ENCODE results near the gene NOG. TPM values are rescaled to one million over a fixed set of nuclear protein-coding genes. Genes with fewer than 3 reads are reported as not detected.

The NOG gene
- total RNA-seq (2021) (0.15 TPM in 1 of 2 replicates, not detected in the other), Bru-seq, nascent RNA (percentile 19 among the genes with signal in this experiment), BruChase-seq, experiment 1, labeled RNA remaining after a 2-hour chase (percentile 19 among the genes with signal in this experiment), BruChase-seq, experiment 2, labeled RNA remaining after a 6-hour chase (percentile 19 among the genes with signal in this experiment)
- long read RNA-seq, partial matches to known transcripts: 0 of 1 reads
- long read RNA-seq, other reads (novel, unspliced or antisense): 0 of 1 reads

GRCh38 chr17:56593646-56594319 lies at the start of gene NOG:
Gene NOG, plus strand, starts transcription at chr17:56593699. Its CDS starts 525 bp downstream, at chr17:56594224.
- BruUV-seq (replicated peaks): no TSS peak
- Histone ChIP-seq H3K27ac (ENCODE audit: low read depth, low read length, poor library complexity, severe bottlenecking) (no peak within 1 kb of the TSS), H3K4me1 (ENCODE audit: insufficient read depth, low read length, poor library complexity, severe bottlenecking) (peaks cover 27% of the 10 kb centered on the region), H3K27me3 (replicated peaks; ENCODE audit: insufficient read depth, low read depth, low read length, poor library complexity) (peaks cover 54% of the 10 kb centered on the region), H3K36me3 (ENCODE audit: insufficient read depth, low read length, poor library complexity, severe bottlenecking) (no peaks in the 10 kb centered on the region), H3K4me3 (ENCODE audit: low read depth, low read length, poor library complexity, severe bottlenecking) (peak within 1 kb of the TSS; percentile 56), H3K9me3 (ENCODE audit: low read depth, low read length, poor library complexity, severe bottlenecking) (no peaks in the 10 kb centered on the region)
- peak; percentile 77 for DNase-seq (ENCODE audit: low spot score)
- CTCF ChIA-PET: interaction anchor here (0.6 to 1.5 kb wide), 5 partner anchors 16 to 186 kb away, joined by 5 to 14 read pairs (median 9); no protein-coding TSS in a partner anchor
- TF ChIP-seq EZH2 (IDR thresholded peaks at IDR 0.05; ENCODE audit: borderline replicate concordance, low read depth, low read length, poor library complexity, severe bottlenecking) (no peak), CTCF (conservative IDR thresholded peaks at IDR 0.05; ENCODE audit: low read depth, low read length) (no peak)
- intact Hi-C loops (cut with micrococcal nuclease; ENCODE audit: unreplicated experiment): loop anchor here (1.0 to 2.0 kb wide), 3 partner anchors 123 to 347 kb away; no protein-coding TSS in a partner anchor
- POLR2A ChIA-PET (ENCODE audit: low non-redundant PET): no interaction called here

GRCh38 chr17:56545106-56545505 lies 48.4 kb upstream of the NOG start:
- BruUV-seq (replicated peaks): no TSS peak
- CTCF ChIA-PET: no interaction called here

GRCh38 chr17:56545930-56546329 lies 47.6 kb upstream of the NOG start:
- H3K36me3 ChIP-seq (ENCODE audit: insufficient read depth, low read length, poor library complexity, severe bottlenecking): no peaks in the 10 kb centered on the region
- no TSS peak for BruUV-seq (replicated peaks)
- no peak overlapping the region for H3K27ac ChIP-seq (ENCODE audit: low read depth, low read length, poor library complexity, severe bottlenecking)
- peaks cover 2% of the 10 kb centered on the region for H3K27me3 ChIP-seq (replicated peaks; ENCODE audit: insufficient read depth, low read depth, low read length, poor library complexity)
- CTCF ChIA-PET: no interaction called here
- intact Hi-C loops (cut with micrococcal nuclease; ENCODE audit: unreplicated experiment): no loop called here
- no peak overlapping the region for H3K4me3 ChIP-seq (ENCODE audit: low read depth, low read length, poor library complexity, severe bottlenecking)
- TF ChIP-seq CTCF (conservative IDR thresholded peaks at IDR 0.05; ENCODE audit: low read depth, low read length): no peak
- TF ChIP-seq EZH2 (IDR thresholded peaks at IDR 0.05; ENCODE audit: borderline replicate concordance, low read depth, low read length, poor library complexity, severe bottlenecking): no peak
- POLR2A ChIA-PET (ENCODE audit: low non-redundant PET): no interaction called here
- H3K4me1 ChIP-seq (ENCODE audit: insufficient read depth, low read length, poor library complexity, severe bottlenecking): no peaks in the 10 kb centered on the region
- H3K9me3 ChIP-seq (ENCODE audit: low read depth, low read length, poor library complexity, severe bottlenecking): no peaks in the 10 kb centered on the region
- no peak for DNase-seq (ENCODE audit: low spot score)

More at GRCh38 chr17:56545106-56545505, 48.4 kb upstream of the NOG start:
- POLR2A ChIA-PET (ENCODE audit: low non-redundant PET): no interaction called here
- Histone ChIP-seq H3K4me3 (ENCODE audit: low read depth, low read length, poor library complexity, severe bottlenecking) (no peak overlapping the region), H3K9me3 (ENCODE audit: low read depth, low read length, poor library complexity, severe bottlenecking) (no peaks in the 10 kb centered on the region), H3K27me3 (replicated peaks; ENCODE audit: insufficient read depth, low read depth, low read length, poor library complexity) (peaks cover 2% of the 10 kb centered on the region), H3K27ac (ENCODE audit: low read depth, low read length, poor library complexity, severe bottlenecking) (no peak overlapping the region), H3K4me1 (ENCODE audit: insufficient read depth, low read length, poor library complexity, severe bottlenecking) (no peaks in the 10 kb centered on the region), H3K36me3 (ENCODE audit: insufficient read depth, low read length, poor library complexity, severe bottlenecking) (no peaks in the 10 kb centered on the region)
- DNase-seq (ENCODE audit: low spot score): no peak
- TF ChIP-seq EZH2 (IDR thresholded peaks at IDR 0.05; ENCODE audit: borderline replicate concordance, low read depth, low read length, poor library complexity, severe bottlenecking) (no peak), CTCF (conservative IDR thresholded peaks at IDR 0.05; ENCODE audit: low read depth, low read length) (no peak)
- intact Hi-C loops (cut with micrococcal nuclease; ENCODE audit: unreplicated experiment): no loop called here

Measured in A673 (cell line).